Measurements from ENCODE around the gene RNF2. TPM values are rescaled to one million over a fixed set of nuclear protein-coding genes. Genes with fewer than 3 reads are reported as not detected.

Gene RNF2
- total and polyA plus RNA-seq, 3 donors from 2014 or later: 38.6 to 46.0 (median 38.9) TPM

DNA sequence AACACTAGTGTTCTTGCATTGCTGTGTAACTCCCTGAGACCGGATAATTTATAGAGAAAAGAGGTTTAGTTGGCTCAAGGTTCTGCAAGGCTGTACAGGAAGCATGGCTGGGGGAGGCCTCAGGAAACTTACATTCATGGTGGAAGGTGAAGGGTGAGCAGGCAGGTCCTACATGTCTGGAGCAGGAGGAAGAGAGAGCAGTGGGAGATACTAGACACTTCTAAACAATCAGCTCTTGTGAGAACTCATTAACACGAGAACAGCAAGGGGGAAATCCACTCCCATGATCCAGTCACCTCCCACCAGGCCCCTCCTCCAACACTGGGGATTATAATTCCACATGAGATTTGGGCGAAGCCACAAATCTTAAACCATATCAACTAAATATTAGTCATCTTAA is 30.1 kb downstream of the RNF2 start:
- Histone ChIP-seq H3K27me3 (no peaks in the 10 kb centered on the region), H3K27ac (no peak overlapping the region), H3K4me1 (no peaks in the 10 kb centered on the region), H3K36me3 (ENCODE audit: low read depth, missing control alignments) (no peaks in the 10 kb centered on the region), H3K4me3 (no peak overlapping the region), H3K9me3 (no peaks in the 10 kb centered on the region)
- no peak for DNase-seq
- TF ChIP-seq CTCF (IDR thresholded peaks at IDR 0.05) (no peak), POLR2A (IDR thresholded peaks at IDR 0.05) (no peak)
- 75 to 77% methylated on average over 3 of the region's 3 CpGs for WGBS, 2 donors
- intact Hi-C loops (cut with DNase I; ENCODE audit: low total_unique reads): no loop called here

GRCh38 chr1:185077374-185077773 is 32.0 kb downstream of the RNF2 start:
- 71 to 78% methylated on average over 4 of the region's 4 CpGs for WGBS, 2 donors
- TF ChIP-seq CTCF (IDR thresholded peaks at IDR 0.05) (no peak), POLR2A (IDR thresholded peaks at IDR 0.05) (no peak)
- Histone ChIP-seq H3K27ac (no peak overlapping the region), H3K36me3 (ENCODE audit: low read depth, missing control alignments) (no peaks in the 10 kb centered on the region), H3K9me3 (no peaks in the 10 kb centered on the region), H3K4me3 (no peak overlapping the region), H3K27me3 (no peaks in the 10 kb centered on the region), H3K4me1 (no peaks in the 10 kb centered on the region)
- intact Hi-C loops (cut with DNase I; ENCODE audit: low total_unique reads): no loop called here
- no peak for DNase-seq

DNA sequence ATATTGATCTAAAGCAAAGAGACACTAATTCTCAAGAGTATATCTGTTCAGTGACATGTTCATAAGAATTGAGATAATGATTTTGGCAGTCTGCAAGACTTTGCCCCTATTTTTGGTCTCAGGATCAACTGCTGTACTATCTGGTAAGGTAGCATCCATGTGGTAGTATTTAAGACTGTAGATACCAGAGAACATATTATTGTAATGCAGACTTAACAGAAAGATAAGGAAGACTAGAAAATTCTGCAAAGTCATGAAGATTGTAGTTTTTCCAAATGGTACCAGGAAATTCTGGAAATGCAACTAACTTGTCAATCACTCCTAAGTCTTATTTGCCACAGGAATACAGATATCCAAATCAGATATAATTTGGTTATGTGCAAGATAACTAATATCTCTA is 35.1 kb downstream of the RNF2 start:
- intact Hi-C loops (cut with DNase I; ENCODE audit: low total_unique reads): no loop called here
- DNase-seq: no peak

GRCh38 chr1:185083818-185084217 is 38.5 kb downstream of the RNF2 start:
- DNase-seq: no peak
- H3K9me3 ChIP-seq: no peaks in the 10 kb centered on the region
- 94 to 98% methylated on average over 2 of the region's 2 CpGs for WGBS, 2 donors
- H3K27ac ChIP-seq: no peak overlapping the region
- H3K36me3 ChIP-seq (ENCODE audit: low read depth, missing control alignments): no peaks in the 10 kb centered on the region
- TF ChIP-seq CTCF (IDR thresholded peaks at IDR 0.05) (no peak), POLR2A (IDR thresholded peaks at IDR 0.05) (no peak)
- no peaks in the 10 kb centered on the region for H3K27me3 ChIP-seq
- intact Hi-C loops (cut with DNase I; ENCODE audit: low total_unique reads): no loop called here
- no peaks in the 10 kb centered on the region for H3K4me1 ChIP-seq
- no peak overlapping the region for H3K4me3 ChIP-seq

More for the DNA sequence above, 35.1 kb downstream of the RNF2 start:
- Histone ChIP-seq H3K36me3 (ENCODE audit: low read depth, missing control alignments) (no peaks in the 10 kb centered on the region), H3K27ac (no peak overlapping the region), H3K27me3 (no peaks in the 10 kb centered on the region), H3K9me3 (no peaks in the 10 kb centered on the region), H3K4me3 (no peak overlapping the region), H3K4me1 (no peaks in the 10 kb centered on the region)
- TF ChIP-seq CTCF (IDR thresholded peaks at IDR 0.05) (no peak), POLR2A (IDR thresholded peaks at IDR 0.05) (no peak)

GRCh38 chr1:185087101-185087500 is 41.7 kb downstream of the RNF2 start:
- Histone ChIP-seq H3K9me3 (no peaks in the 10 kb centered on the region), H3K4me1 (no peaks in the 10 kb centered on the region), H3K27me3 (no peaks in the 10 kb centered on the region), H3K36me3 (ENCODE audit: low read depth, missing control alignments) (no peaks in the 10 kb centered on the region), H3K27ac (no peak overlapping the region), H3K4me3 (no peak overlapping the region)
- DNase-seq: no peak
- 89 to 100% methylated on average over 1 of the region's 1 CpG for WGBS, 2 donors
- intact Hi-C loops (cut with DNase I; ENCODE audit: low total_unique reads): no loop called here
- TF ChIP-seq POLR2A (IDR thresholded peaks at IDR 0.05) (no peak), CTCF (IDR thresholded peaks at IDR 0.05) (no peak)
